GM19452 (cell line): Measurements from ENCODE around the gene RECQL.

Experiments
- ATAC-seq: cut with Tn5 transposase; IDR thresholded peaks from one replicate; pipeline ENCODE4 v1.9.1; 2021; ENCODE audit not compliant: unreplicated experiment

RECQL gene, protein sequence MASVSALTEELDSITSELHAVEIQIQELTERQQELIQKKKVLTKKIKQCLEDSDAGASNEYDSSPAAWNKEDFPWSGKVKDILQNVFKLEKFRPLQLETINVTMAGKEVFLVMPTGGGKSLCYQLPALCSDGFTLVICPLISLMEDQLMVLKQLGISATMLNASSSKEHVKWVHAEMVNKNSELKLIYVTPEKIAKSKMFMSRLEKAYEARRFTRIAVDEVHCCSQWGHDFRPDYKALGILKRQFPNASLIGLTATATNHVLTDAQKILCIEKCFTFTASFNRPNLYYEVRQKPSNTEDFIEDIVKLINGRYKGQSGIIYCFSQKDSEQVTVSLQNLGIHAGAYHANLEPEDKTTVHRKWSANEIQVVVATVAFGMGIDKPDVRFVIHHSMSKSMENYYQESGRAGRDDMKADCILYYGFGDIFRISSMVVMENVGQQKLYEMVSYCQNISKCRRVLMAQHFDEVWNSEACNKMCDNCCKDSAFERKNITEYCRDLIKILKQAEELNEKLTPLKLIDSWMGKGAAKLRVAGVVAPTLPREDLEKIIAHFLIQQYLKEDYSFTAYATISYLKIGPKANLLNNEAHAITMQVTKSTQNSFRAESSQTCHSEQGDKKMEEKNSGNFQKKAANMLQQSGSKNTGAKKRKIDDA

DNA sequence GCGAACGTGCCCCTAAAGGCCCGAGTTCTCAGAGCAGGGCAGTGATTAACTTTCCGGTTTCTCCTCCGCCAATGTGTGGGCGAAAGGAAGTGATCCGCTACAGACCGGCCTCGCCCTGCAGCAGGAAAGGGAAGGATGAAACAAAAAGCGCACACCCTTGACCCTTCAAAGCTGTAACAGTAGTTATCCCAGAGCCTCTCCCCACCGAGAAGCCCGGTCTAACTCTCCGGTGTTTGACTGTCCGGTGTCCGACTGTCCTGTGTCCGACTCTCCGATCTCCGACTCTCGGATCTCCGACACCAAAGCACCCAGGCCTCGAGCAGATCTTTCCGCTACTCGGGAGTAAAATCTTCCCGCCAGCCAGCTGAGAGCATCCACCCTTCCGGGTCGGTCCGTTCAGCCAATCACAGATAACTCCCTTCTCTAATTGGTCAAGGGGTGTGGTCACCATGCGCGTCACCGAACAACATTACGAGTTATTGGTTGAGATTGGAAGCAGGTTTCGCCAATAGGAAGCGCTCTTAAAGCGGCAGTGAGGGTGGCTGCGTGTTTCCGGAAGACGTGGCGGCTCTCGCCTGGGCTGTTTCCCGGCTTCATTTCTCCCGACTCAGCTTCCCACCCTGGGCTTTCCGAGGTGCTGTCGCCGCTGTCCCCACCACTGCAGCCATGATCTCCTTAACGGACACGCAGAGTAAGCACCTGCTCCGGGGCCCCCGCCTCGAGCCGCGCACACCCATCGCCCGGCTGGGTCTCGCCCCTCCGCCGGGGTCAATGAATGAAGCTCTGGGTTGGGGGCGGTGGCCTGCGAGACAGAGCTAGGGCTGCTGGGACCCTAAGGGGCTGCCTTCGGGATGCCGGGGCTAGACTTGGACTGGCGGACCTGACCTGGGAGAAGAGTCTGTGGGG, at the start of gene RECQL, which contains the start of gene GOLT1B:
RECQL (minus strand) TSS at position 378 of the 906 bp plus-strand sequence. CDS start 2,065 bp downstream, outside the sequence.
GOLT1B (plus strand) TSS at position 532 of the 906 bp plus-strand sequence; CDS start at position 667, 135 bp downstream.
- peak; percentile 99 for ATAC-seq

- ATAC-seq, result no peak
Measured at GRCh38 chr12:21547437-21547836, 46.0 kb upstream of the RECQL start.

- ATAC-seq, result no peak
Measured at GRCh38 chr12:21546716-21547115, 45.3 kb upstream of the RECQL start.

DNA sequence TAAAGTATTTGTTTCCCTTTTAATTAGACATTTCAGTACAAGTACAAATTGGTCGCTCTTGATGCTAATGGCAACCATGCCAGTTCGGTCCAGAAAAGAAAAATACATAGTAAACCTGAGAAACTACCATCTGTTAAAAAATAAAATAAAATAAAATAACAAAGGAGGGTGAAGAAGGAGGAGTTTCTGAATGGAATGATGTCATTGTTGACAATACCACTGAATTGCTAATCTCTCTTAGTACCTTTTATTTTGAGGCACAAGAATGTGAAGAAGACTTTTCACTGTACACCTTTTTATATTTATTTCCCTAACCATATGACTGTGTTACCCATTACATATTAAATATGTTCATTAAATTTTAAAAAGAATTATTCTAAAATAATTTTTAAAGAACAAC, 44.1 kb upstream of the RECQL start:
- ATAC-seq, result no peak

DNA sequence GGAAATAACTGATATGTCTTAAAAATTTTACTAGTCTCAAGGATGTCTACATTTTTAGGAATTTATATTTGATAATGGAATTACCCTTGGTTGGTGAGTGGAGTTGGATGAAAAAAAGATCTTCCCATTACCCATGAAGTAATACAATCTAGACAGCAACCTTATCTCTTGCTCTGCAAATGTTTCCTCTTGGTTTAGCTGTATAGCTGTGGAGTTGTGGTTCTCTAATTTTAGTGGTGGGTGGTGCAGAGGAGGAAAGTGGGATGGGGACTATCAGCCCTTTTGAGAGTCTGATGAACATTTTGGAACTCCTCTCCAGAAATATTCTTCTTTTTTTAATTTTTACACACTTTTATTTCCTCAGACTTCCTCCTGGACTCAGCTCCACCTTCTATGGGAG, 41.7 kb upstream of the RECQL start:
- no peak for ATAC-seq

DNA sequence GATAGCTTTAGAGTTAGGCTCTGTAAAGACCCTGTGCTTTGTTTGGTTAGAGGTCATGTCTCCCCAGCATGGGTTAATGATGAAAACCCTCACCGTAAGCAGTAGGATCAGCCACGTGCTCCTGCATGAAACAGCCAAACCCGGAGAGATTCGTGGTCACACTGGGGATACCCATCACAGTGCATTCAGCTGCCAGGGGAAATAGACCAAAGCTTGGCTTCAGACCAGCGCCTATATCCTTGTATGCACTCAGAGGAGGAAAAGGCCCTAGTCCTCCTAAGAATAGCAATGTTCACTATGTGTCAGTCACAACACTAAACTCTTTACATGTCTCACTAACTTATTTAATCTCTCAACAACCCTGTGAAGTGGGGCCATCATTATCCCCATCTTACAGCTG, 41.0 kb upstream of the RECQL start:
- ATAC-seq, result no peak

GRCh38 chr12:21541773-21542172, 40.3 kb upstream of the RECQL start:
- ATAC-seq, result no peak

GRCh38 chr12:21539797-21540196, 38.4 kb upstream of the RECQL start:
- no peak for ATAC-seq

GRCh38 chr12:21538061-21538653, 36.7 kb upstream of the RECQL start:
- no peak for ATAC-seq

GRCh38 chr12:21529456-21529855, 28.0 kb upstream of the RECQL start:
- no peak for ATAC-seq

- no peak for ATAC-seq
Measured at GRCh38 chr12:21528953-21529352, 27.5 kb upstream of the RECQL start.

- ATAC-seq, result peak; percentile 91
Measured at GRCh38 chr12:21527451-21528180, 26.2 kb upstream of the RECQL start.

- ATAC-seq, result no peak
Measured at GRCh38 chr12:21526721-21527345, 25.4 kb upstream of the RECQL start.

- no peak for ATAC-seq
Measured at GRCh38 chr12:21526053-21526452, 24.6 kb upstream of the RECQL start, which contains the start of gene SPX. Gene SPX, plus strand, starts transcription at chr12:21526296. Its CDS starts 177 bp downstream, at chr12:21526473.

- ATAC-seq, result no peak
Measured at GRCh38 chr12:21523148-21523547, 21.7 kb upstream of the RECQL start.

GRCh38 chr12:21521541-21521940, 20.1 kb upstream of the RECQL start:
- ATAC-seq, result no peak

DNA sequence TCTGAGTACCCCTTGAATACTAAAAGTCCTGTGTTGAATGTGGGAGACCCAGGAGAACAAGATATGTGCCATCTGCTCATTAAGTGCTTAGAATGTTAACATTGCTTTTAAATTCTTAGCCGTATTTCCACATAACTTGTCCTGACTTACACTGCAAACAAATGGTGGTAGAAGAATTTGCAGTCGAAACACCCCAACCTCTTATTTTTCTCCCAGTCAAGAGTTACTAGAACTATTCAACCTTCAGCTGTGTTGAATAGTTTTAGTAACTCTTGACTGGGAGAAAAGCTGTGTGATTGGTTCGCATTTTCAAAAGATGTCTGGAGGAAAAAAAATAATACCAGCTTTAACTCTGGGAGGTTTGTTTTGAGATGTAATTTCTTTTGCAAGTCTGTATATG, 17.0 kb upstream of the RECQL start:
- no peak for ATAC-seq

GRCh38 chr12:21516281-21516680, 14.8 kb upstream of the RECQL start:
- ATAC-seq, result no peak

DNA sequence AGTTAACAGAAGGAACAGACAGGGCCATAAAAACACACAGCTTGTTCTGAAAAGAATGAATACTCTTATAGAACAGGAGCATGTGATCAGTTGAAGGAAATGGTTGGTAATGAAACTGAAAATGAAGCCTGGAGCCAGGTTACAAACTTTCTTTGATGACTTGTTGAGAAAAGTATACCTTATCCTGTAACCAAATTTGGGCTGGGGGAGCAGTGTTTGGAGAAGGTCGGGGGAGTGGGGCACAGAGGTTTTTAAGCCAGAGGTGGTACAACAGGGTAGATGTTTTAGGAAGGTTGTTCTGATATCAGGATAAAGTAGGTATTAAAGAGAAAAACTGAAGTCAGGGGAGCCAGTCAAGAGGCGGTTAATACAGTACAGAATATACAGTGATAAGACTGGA, 8.3 kb upstream of the RECQL start:
- peak; percentile 89 for ATAC-seq

- no peak for ATAC-seq
Measured at GRCh38 chr12:21507849-21508248, 6.4 kb upstream of the RECQL start.
